ENCODE measurements around the gene SPG21. TPM values are rescaled to one million over a fixed set of nuclear protein-coding genes. Genes with fewer than 3 reads are reported as not detected.
"Not testable (repeated sequence)": the region's sequence is repeated elsewhere in the genome, so short reads cannot be mapped to it uniquely, and the experiment has no call there.

The SPG21 gene
- total and polyA plus RNA-seq, 8 donors, result 21.6 to 129 (median 68.0) TPM

- no peak for TF ChIP-seq EP300 (IDR thresholded peaks at IDR 0.05)
- TF ChIP-seq POLR2A (IDR thresholded peaks at IDR 0.05), result no peak
- no peak for TF ChIP-seq CTCF (IDR thresholded peaks at IDR 0.05)
- TF ChIP-seq POLR2AphosphoS5 (IDR thresholded peaks at IDR 0.05), result no peak
- Histone ChIP-seq H3K4me1 (peaks cover 9 to 34% (median 21%) of the 10 kb centered on the region in 4 donors), H3K27ac (no peak overlapping the region), H3K9me3 (no peaks in the 10 kb centered on the region), H3K27me3 (no peaks in the 10 kb centered on the region), H3K36me3 (peaks cover 5 to 43% (median 38%) of the 10 kb centered on the region in 4 donors), H3K4me3 (no peak overlapping the region)
- WGBS, 5 donors, result 88 to 92% (median 92%) methylated on average over 6 of the region's 6 CpGs
- DNase-seq, result no peak
- intact Hi-C loops (cut with DNase I; ENCODE audit: low total_unique reads), result no loop called here
These were observed 37.0 kb upstream of the SPG21 start for GRCh38 chr15:65026756-65027155.

GRCh38 chr15:65021488-65021887 lies 31.8 kb upstream of the SPG21 start:
- Histone ChIP-seq H3K27ac (no peak overlapping the region), H3K4me3 (no peak overlapping the region), H3K9me3 (no peaks in the 10 kb centered on the region), H3K27me3 (no peaks in the 10 kb centered on the region), H3K4me1 (peaks cover 0 to 23% (median 7%) of the 10 kb centered on the region in 4 donors), H3K36me3 (peaks cover 5 to 90% (median 82%) of the 10 kb centered on the region in 4 donors)
- no peak for DNase-seq
- intact Hi-C loops (cut with DNase I; ENCODE audit: low total_unique reads), result no loop called here
- no peak for TF ChIP-seq CTCF (IDR thresholded peaks at IDR 0.05)
- TF ChIP-seq EP300 (IDR thresholded peaks at IDR 0.05), result no peak
- TF ChIP-seq POLR2A (IDR thresholded peaks at IDR 0.05), result no peak
- TF ChIP-seq POLR2AphosphoS5 (IDR thresholded peaks at IDR 0.05), result no peak

GRCh38 chr15:65020419-65020818 lies 30.7 kb upstream of the SPG21 start:
- Histone ChIP-seq H3K4me1 (peaks cover 0 to 23% (median 7%) of the 10 kb centered on the region in 4 donors), H3K27ac (no peak overlapping the region), H3K4me3 (no peak overlapping the region), H3K27me3 (no peaks in the 10 kb centered on the region), H3K9me3 (no peaks in the 10 kb centered on the region), H3K36me3 (peaks cover 10 to 90% (median 81%) of the 10 kb centered on the region in 4 donors)
- DNase-seq, result no peak
- WGBS, 5 donors, result 92 to 100% (median 96%) methylated on average over 1 of the region's 1 CpG
- no peak for TF ChIP-seq CTCF (IDR thresholded peaks at IDR 0.05)
- TF ChIP-seq EP300 (IDR thresholded peaks at IDR 0.05), result no peak
- no peak for TF ChIP-seq POLR2A (IDR thresholded peaks at IDR 0.05)
- no peak for TF ChIP-seq POLR2AphosphoS5 (IDR thresholded peaks at IDR 0.05)
- intact Hi-C loops (cut with DNase I; ENCODE audit: low total_unique reads), result no loop called here

GRCh38 chr15:65011198-65011597 lies 21.5 kb upstream of the SPG21 start:
- WGBS, 5 donors, result 70 to 82% (median 78%) methylated on average over 4 of the region's 4 CpGs
- H3K9me3 ChIP-seq, result peaks cover 0 to 10% (median 5%) of the 10 kb centered on the region in 4 donors
- intact Hi-C loops (cut with DNase I; ENCODE audit: low total_unique reads); H3K4me3 ChIP-seq; H3K27me3 ChIP-seq; H3K27ac ChIP-seq; DNase-seq; H3K4me1 ChIP-seq: not testable (repeated sequence)
- H3K36me3 ChIP-seq, result peaks cover 24 to 63% (median 52%) of the 10 kb centered on the region in 4 donors

GRCh38 chr15:65008983-65009382 lies 19.3 kb upstream of the SPG21 start:
- WGBS, 5 donors, result 61 to 75% (median 75%) methylated on average over 2 of the region's 2 CpGs
- intact Hi-C loops (cut with DNase I; ENCODE audit: low total_unique reads), result no loop called here
- peaks cover 0 to 9% (median 5%) of the 10 kb centered on the region in 4 donors for H3K9me3 ChIP-seq
- H3K4me1 ChIP-seq, result peaks cover 0 to 4% (median 0%) of the 10 kb centered on the region in 4 donors
- TF ChIP-seq CTCF (IDR thresholded peaks at IDR 0.05) (no peak), POLR2AphosphoS5 (IDR thresholded peaks at IDR 0.05) (no peak), EP300 (IDR thresholded peaks at IDR 0.05) (no peak), POLR2A (IDR thresholded peaks at IDR 0.05) (no peak)
- H3K4me3 ChIP-seq, result no peak overlapping the region
- no peak overlapping the region for H3K27ac ChIP-seq
- DNase-seq, result no peak
- H3K36me3 ChIP-seq, result peaks cover 10 to 63% (median 50%) of the 10 kb centered on the region in 4 donors
- H3K27me3 ChIP-seq, result no peaks in the 10 kb centered on the region

All from stomach (tissue), 9 donors.